Calu3 (cell line): ENCODE results near the gene CHAT. TPM values are rescaled to one million over a fixed set of nuclear protein-coding genes. Genes with fewer than 3 reads are reported as not detected.

Experiments used
- BruUV-seq: library from RNA; stranded (reverse); fragments of 400-500 nt; replicated peaks from 2 replicates; lab custom pipeline; 2021; lab: Mats Ljungman, UMichigan
- CTCF ChIA-PET: fragments of 300-600 bp; sonication (Branson Sonifier 250); formaldehyde crosslinking; loops from one replicate; lab custom pipeline; 2022; ENCODE audit warnings: antibody characterized with exemption; lab: Charles Lee
- DNase-seq: peaks from one replicate; pipeline ENCODE4 v3.0.0; 2022
- H3K27ac Mint-ChIP-seq: one replicate; pipeline ENCODE4 v1.8.0; 2022; ENCODE audit warnings: mixed read lengths; ENCODE audit not compliant: unreplicated experiment
- H3K27me3 Mint-ChIP-seq: one replicate; pipeline ENCODE4 v1.8.0; 2022; ENCODE audit warnings: mixed read lengths; ENCODE audit not compliant: unreplicated experiment
- H3K36me3 Mint-ChIP-seq: one replicate; pipeline ENCODE4 v1.8.0; 2022; ENCODE audit warnings: mild to moderate bottlenecking, moderate library complexity, mixed read lengths; ENCODE audit not compliant: insufficient read depth, unreplicated experiment
- H3K4me1 Mint-ChIP-seq: one replicate; pipeline ENCODE4 v1.8.0; 2022; ENCODE audit warnings: mild to moderate bottlenecking, low read depth, mixed read lengths; ENCODE audit not compliant: unreplicated experiment
- H3K4me3 Mint-ChIP-seq: one replicate; pipeline ENCODE4 v1.8.0; 2022; ENCODE audit warnings: mild to moderate bottlenecking, low read depth, moderate library complexity, mixed read lengths; ENCODE audit not compliant: unreplicated experiment
- H3K9me3 Mint-ChIP-seq: one replicate; pipeline ENCODE4 v1.8.0; 2022; ENCODE audit warnings: low read depth, mixed read lengths; ENCODE audit not compliant: unreplicated experiment
- intact Hi-C: fragments of 100-400 bp; cut with micrococcal nuclease; formaldehyde crosslinking; loops from one replicate; pipeline ENCODE4 v1.10.0; 2022; ENCODE audit not compliant: unreplicated experiment
- total RNA-seq: library from RNA; stranded (reverse); gene quantifications from 2 replicates; pipeline ENCODE4 v1.2.3, GENCODE V29; 2022
- TF ChIP-seq, protein P1 (sequence below): fragments of 200-600 bp; IDR thresholded peaks from one replicate; pipeline ENCODE4 v1.8.0; 2022; ENCODE audit warnings: antibody characterized with exemption; ENCODE audit not compliant: unreplicated experiment

The CHAT gene
- total RNA-seq, 1 experiment from 2014 or later, result not detected

- TF ChIP-seq, protein P1, sequence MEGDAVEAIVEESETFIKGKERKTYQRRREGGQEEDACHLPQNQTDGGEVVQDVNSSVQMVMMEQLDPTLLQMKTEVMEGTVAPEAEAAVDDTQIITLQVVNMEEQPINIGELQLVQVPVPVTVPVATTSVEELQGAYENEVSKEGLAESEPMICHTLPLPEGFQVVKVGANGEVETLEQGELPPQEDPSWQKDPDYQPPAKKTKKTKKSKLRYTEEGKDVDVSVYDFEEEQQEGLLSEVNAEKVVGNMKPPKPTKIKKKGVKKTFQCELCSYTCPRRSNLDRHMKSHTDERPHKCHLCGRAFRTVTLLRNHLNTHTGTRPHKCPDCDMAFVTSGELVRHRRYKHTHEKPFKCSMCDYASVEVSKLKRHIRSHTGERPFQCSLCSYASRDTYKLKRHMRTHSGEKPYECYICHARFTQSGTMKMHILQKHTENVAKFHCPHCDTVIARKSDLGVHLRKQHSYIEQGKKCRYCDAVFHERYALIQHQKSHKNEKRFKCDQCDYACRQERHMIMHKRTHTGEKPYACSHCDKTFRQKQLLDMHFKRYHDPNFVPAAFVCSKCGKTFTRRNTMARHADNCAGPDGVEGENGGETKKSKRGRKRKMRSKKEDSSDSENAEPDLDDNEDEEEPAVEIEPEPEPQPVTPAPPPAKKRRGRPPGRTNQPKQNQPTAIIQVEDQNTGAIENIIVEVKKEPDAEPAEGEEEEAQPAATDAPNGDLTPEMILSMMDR, result no peak
- Mint-ChIP-seq H3K4me1 (no peaks in the 10 kb centered on the region), H3K27me3 (peaks cover 99% of the 10 kb centered on the region), H3K9me3 (no peaks in the 10 kb centered on the region), H3K4me3 (no peak overlapping the region), H3K27ac (no peak overlapping the region), H3K36me3 (no peaks in the 10 kb centered on the region)
- CTCF ChIA-PET, result no interaction called here
- no TSS peak for BruUV-seq
- intact Hi-C loops, result no loop called here
- DNase-seq, result no peak
These were observed 51.1 kb downstream of the CHAT start for GRCh38 chr10:49664842-49665355.

GRCh38 chr10:49666054-49666615, 52.3 kb downstream of the CHAT start:
- no peak for DNase-seq
- Mint-ChIP-seq H3K4me3 (no peak overlapping the region), H3K27ac (no peak overlapping the region), H3K27me3 (peaks cover 99% of the 10 kb centered on the region), H3K4me1 (no peaks in the 10 kb centered on the region), H3K36me3 (no peaks in the 10 kb centered on the region), H3K9me3 (no peaks in the 10 kb centered on the region)
- BruUV-seq, result no TSS peak
- intact Hi-C loops, result no loop called here
- CTCF ChIA-PET, result interaction anchor here (0.6 kb wide), 1 partner anchor 108 kb away, joined by 5 read pairs; no protein-coding TSS in a partner anchor
- TF ChIP-seq, protein P1, result no peak

GRCh38 chr10:49666685-49667084, 52.8 kb downstream of the CHAT start:
- CTCF ChIA-PET, result interaction anchor here (0.6 kb wide), 1 partner anchor 108 kb away, joined by 5 read pairs; no protein-coding TSS in a partner anchor
- intact Hi-C loops, result no loop called here
- no peaks in the 10 kb centered on the region for H3K4me1 Mint-ChIP-seq
- no peaks in the 10 kb centered on the region for H3K9me3 Mint-ChIP-seq
- peaks cover 99% of the 10 kb centered on the region for H3K27me3 Mint-ChIP-seq
- no TSS peak for BruUV-seq
- H3K36me3 Mint-ChIP-seq, result no peaks in the 10 kb centered on the region
- DNase-seq, result no peak
- H3K4me3 Mint-ChIP-seq, result no peak overlapping the region
- TF ChIP-seq, protein P1, result no peak
- H3K27ac Mint-ChIP-seq, result no peak overlapping the region

GRCh38 chr10:49667991-49668390, 54.2 kb downstream of the CHAT start:
- no peaks in the 10 kb centered on the region for H3K4me1 Mint-ChIP-seq
- no peak for DNase-seq
- intact Hi-C loops, result no loop called here
- H3K27me3 Mint-ChIP-seq, result peaks cover 100% of the 10 kb centered on the region
- H3K4me3 Mint-ChIP-seq, result no peak overlapping the region
- H3K36me3 Mint-ChIP-seq, result no peaks in the 10 kb centered on the region
- no peak overlapping the region for H3K27ac Mint-ChIP-seq
- TF ChIP-seq, protein P1, result no peak
- BruUV-seq, result no TSS peak
- no peaks in the 10 kb centered on the region for H3K9me3 Mint-ChIP-seq
- CTCF ChIA-PET, result no interaction called here
